SK-N-SH treated with all-trans-retinoic acid at 6 μM for 48 hours (cell line): ENCODE data around the gene OR8D2.

Experiments used
- ATAC-seq: fragments of 200-7000 bp; cut with Tn5 transposase; 3 replicates; pipeline ENCODE4 v1.9.1; 2020; ENCODE audit warnings: mild to moderate bottlenecking, moderate library complexity
- ARNTL ChIP-seq: fragments of 450-650 bp; formaldehyde crosslinking; IDR thresholded peaks from 2 replicates; pipeline ENCODE4 v1.5.0; 2020; ENCODE audit warnings: low read depth, mild to moderate bottlenecking, moderate library complexity, borderline replicate concordance
- BACH2 ChIP-seq: fragments of 250-450 bp; sonication (Bioruptor Pico); IDR thresholded peaks from 2 replicates; pipeline ENCODE4 v1.9.0; 2021; ENCODE audit warnings: mild to moderate bottlenecking, borderline replicate concordance
- CSDC2 ChIP-seq: fragments of 250-450 bp; sonication (Bioruptor Pico); IDR thresholded peaks from 2 replicates; pipeline ENCODE4 v1.5.0; 2020; ENCODE audit warnings: mild to moderate bottlenecking, moderate library complexity
- CSRNP3 ChIP-seq: fragments of 250-450 bp; sonication (Bioruptor Pico); IDR thresholded peaks from 2 replicates; pipeline ENCODE4 v1.5.1; 2021; ENCODE audit warnings: mild to moderate bottlenecking, moderate library complexity
- ESRRG ChIP-seq: fragments of 250-450 bp; sonication (Bioruptor Pico); IDR thresholded peaks from 2 replicates; pipeline ENCODE4 v1.6.1; 2021; ENCODE audit warnings: mild to moderate bottlenecking
- GLIS3 ChIP-seq: fragments of 250-450 bp; sonication (Bioruptor Pico); IDR thresholded peaks from 2 replicates; pipeline ENCODE4 v1.5.0; 2020; ENCODE audit warnings: mild to moderate bottlenecking, moderate library complexity
- ISL1 ChIP-seq: fragments of 250-450 bp; sonication (Bioruptor Pico); IDR thresholded peaks from 2 replicates; pipeline ENCODE4 v2.1.2; 2022; ENCODE audit warnings: mild to moderate bottlenecking, moderate library complexity
- PATZ1 ChIP-seq: fragments of 250-450 bp; sonication (Bioruptor Pico); IDR thresholded peaks from 2 replicates; pipeline ENCODE4 v1.8.0; 2020; ENCODE audit warnings: mild to moderate bottlenecking, moderate library complexity, borderline replicate concordance
- POU6F1 ChIP-seq: fragments of 250-450 bp; sonication (Bioruptor Pico); IDR thresholded peaks from 2 replicates; pipeline ENCODE4 v1.8.0; 2021; ENCODE audit warnings: low read depth, mild to moderate bottlenecking, moderate library complexity, borderline replicate concordance
- PPARA ChIP-seq: fragments of 250-450 bp; sonication (Bioruptor Pico); IDR thresholded peaks from 2 replicates; pipeline ENCODE4 v1.5.0; 2020; ENCODE audit warnings: mild to moderate bottlenecking, borderline replicate concordance
- RARB ChIP-seq: fragments of 250-450 bp; sonication (Bioruptor Pico); IDR thresholded peaks from 2 replicates; pipeline ENCODE4 v1.8.0; 2021; ENCODE audit warnings: mild to moderate bottlenecking, moderate library complexity
- SNAI2 ChIP-seq: fragments of 250-450 bp; sonication (Bioruptor Pico); IDR thresholded peaks from 2 replicates; pipeline ENCODE4 v1.5.0; 2020; ENCODE audit warnings: mild to moderate bottlenecking, moderate library complexity
- TOX ChIP-seq: fragments of 250-450 bp; sonication (Bioruptor Pico); IDR thresholded peaks from 2 replicates; pipeline ENCODE4 v1.8.0; 2021; ENCODE audit warnings: mild to moderate bottlenecking, moderate library complexity, borderline replicate concordance
- TSHZ2 ChIP-seq: fragments of 250-450 bp; sonication (Bioruptor Pico); IDR thresholded peaks from 2 replicates; pipeline ENCODE4 v1.5.0; 2020; ENCODE audit warnings: mild to moderate bottlenecking, moderate library complexity
- ZC3H10 ChIP-seq: fragments of 250-450 bp; sonication (Bioruptor Pico); IDR thresholded peaks from 2 replicates; pipeline ENCODE4 v1.5.1; 2021; ENCODE audit warnings: mild to moderate bottlenecking, moderate library complexity
- ZFP3 ChIP-seq: fragments of 250-450 bp; sonication (Bioruptor Pico); IDR thresholded peaks from 2 replicates; pipeline ENCODE4 v1.5.0; 2020; ENCODE audit warnings: mild to moderate bottlenecking, moderate library complexity
- ZFP30 ChIP-seq: fragments of 450-650 bp; formaldehyde crosslinking; IDR thresholded peaks from 2 replicates; pipeline ENCODE4 v1.5.0; 2022; ENCODE audit warnings: mild to moderate bottlenecking, moderate library complexity
- ZNF565 ChIP-seq: fragments of 450-650 bp; formaldehyde crosslinking; conservative IDR thresholded peaks from 2 replicates; pipeline ENCODE4 v1.5.0; 2020; ENCODE audit warnings: low read depth, mild to moderate bottlenecking, moderate library complexity
- ZNF70 ChIP-seq: fragments of 450-650 bp; formaldehyde crosslinking; IDR thresholded peaks from 2 replicates; pipeline ENCODE4 v1.5.0; 2020; ENCODE audit warnings: mild to moderate bottlenecking, moderate library complexity
- ZNF8 ChIP-seq: fragments of 450-650 bp; formaldehyde crosslinking; IDR thresholded peaks from 2 replicates; pipeline ENCODE4 v1.5.0; 2020; ENCODE audit warnings: mild to moderate bottlenecking, moderate library complexity

The OR8D2 gene

GRCh38 chr11:124313131-124313530 is 6.9 kb downstream of the OR8D2 start:
- no peak for ATAC-seq
- TF ChIP-seq ZFP30 (CRISPR knock-in tag) (no peak), PATZ1 (CRISPR knock-in tag) (no peak), ZFP3 (CRISPR knock-in tag) (no peak), ZNF8 (CRISPR knock-in tag) (no peak), ARNTL (CRISPR knock-in tag) (no peak), TOX (no peak), ESRRG (CRISPR knock-in tag) (no peak), RARB (CRISPR knock-in tag) (no peak), TSHZ2 (CRISPR knock-in tag) (no peak), BACH2 (no peak), CSRNP3 (CRISPR knock-in tag) (no peak)

GRCh38 chr11:124311670-124312069 is 8.3 kb downstream of the OR8D2 start:
- TF ChIP-seq ZFP30 (CRISPR knock-in tag), result no peak
- TF ChIP-seq ISL1 (CRISPR knock-in tag), result no peak
- TF ChIP-seq ZNF565 (CRISPR knock-in tag), result no peak
- no peak for TF ChIP-seq CSRNP3 (CRISPR knock-in tag)
- no peak for TF ChIP-seq PPARA (CRISPR knock-in tag)
- no peak for TF ChIP-seq ZNF70
- no peak for TF ChIP-seq RARB (CRISPR knock-in tag)
- TF ChIP-seq ZC3H10 (CRISPR knock-in tag), result no peak
- TF ChIP-seq, all 23 proteins: peak for 0
- ATAC-seq, result no peak

GRCh38 chr11:124311269-124311668 is 8.7 kb downstream of the OR8D2 start:
- ATAC-seq, result no peak

More at GRCh38 chr11:124311269-124311668, 8.7 kb downstream of the OR8D2 start:
- TF ChIP-seq BACH2 (no peak), PPARA (CRISPR knock-in tag) (no peak), GLIS3 (CRISPR knock-in tag) (no peak), SNAI2 (no peak), ESRRG (CRISPR knock-in tag) (no peak), TOX (no peak), CSDC2 (no peak), POU6F1 (CRISPR knock-in tag) (no peak), ZNF8 (CRISPR knock-in tag) (no peak)
